SK-N-SH treated with all-trans-retinoic acid at 6 μM for 48 hours (cell line): Measurements from ENCODE around the gene ABCD1.

Source experiments
- ATAC-seq: fragments of 200-7000 bp; cut with Tn5 transposase; 3 replicates; pipeline ENCODE4 v1.9.1; 2020; ENCODE audit warnings: mild to moderate bottlenecking, moderate library complexity
- ARNTL ChIP-seq: fragments of 450-650 bp; formaldehyde crosslinking; IDR thresholded peaks from 2 replicates; pipeline ENCODE4 v1.5.0; 2020; ENCODE audit warnings: low read depth, mild to moderate bottlenecking, moderate library complexity, borderline replicate concordance
- BACH2 ChIP-seq: fragments of 250-450 bp; sonication (Bioruptor Pico); IDR thresholded peaks from 2 replicates; pipeline ENCODE4 v1.9.0; 2021; ENCODE audit warnings: mild to moderate bottlenecking, borderline replicate concordance
- CREB5 ChIP-seq: fragments of 250-450 bp; sonication (Bioruptor Pico); IDR thresholded peaks from 2 replicates; pipeline ENCODE4 v1.5.1; 2020; ENCODE audit warnings: low read depth, mild to moderate bottlenecking, moderate library complexity
- CSDC2 ChIP-seq: fragments of 250-450 bp; sonication (Bioruptor Pico); IDR thresholded peaks from 2 replicates; pipeline ENCODE4 v1.5.0; 2020; ENCODE audit warnings: mild to moderate bottlenecking, moderate library complexity
- CSRNP3 ChIP-seq: fragments of 250-450 bp; sonication (Bioruptor Pico); IDR thresholded peaks from 2 replicates; pipeline ENCODE4 v1.5.1; 2021; ENCODE audit warnings: mild to moderate bottlenecking, moderate library complexity
- GLIS3 ChIP-seq: fragments of 250-450 bp; sonication (Bioruptor Pico); IDR thresholded peaks from 2 replicates; pipeline ENCODE4 v1.5.0; 2020; ENCODE audit warnings: mild to moderate bottlenecking, moderate library complexity
- ISL1 ChIP-seq: fragments of 250-450 bp; sonication (Bioruptor Pico); IDR thresholded peaks from 2 replicates; pipeline ENCODE4 v2.1.2; 2022; ENCODE audit warnings: mild to moderate bottlenecking, moderate library complexity
- PATZ1 ChIP-seq: fragments of 250-450 bp; sonication (Bioruptor Pico); IDR thresholded peaks from 2 replicates; pipeline ENCODE4 v1.8.0; 2020; ENCODE audit warnings: mild to moderate bottlenecking, moderate library complexity, borderline replicate concordance
- POU6F1 ChIP-seq: fragments of 250-450 bp; sonication (Bioruptor Pico); IDR thresholded peaks from 2 replicates; pipeline ENCODE4 v1.8.0; 2021; ENCODE audit warnings: low read depth, mild to moderate bottlenecking, moderate library complexity, borderline replicate concordance
- PPARA ChIP-seq: fragments of 250-450 bp; sonication (Bioruptor Pico); IDR thresholded peaks from 2 replicates; pipeline ENCODE4 v1.5.0; 2020; ENCODE audit warnings: mild to moderate bottlenecking, borderline replicate concordance
- RARB ChIP-seq: fragments of 250-450 bp; sonication (Bioruptor Pico); IDR thresholded peaks from 2 replicates; pipeline ENCODE4 v1.8.0; 2021; ENCODE audit warnings: mild to moderate bottlenecking, moderate library complexity
- SNAI2 ChIP-seq: fragments of 250-450 bp; sonication (Bioruptor Pico); IDR thresholded peaks from 2 replicates; pipeline ENCODE4 v1.5.0; 2020; ENCODE audit warnings: mild to moderate bottlenecking, moderate library complexity
- TOX ChIP-seq: fragments of 250-450 bp; sonication (Bioruptor Pico); IDR thresholded peaks from 2 replicates; pipeline ENCODE4 v1.8.0; 2021; ENCODE audit warnings: mild to moderate bottlenecking, moderate library complexity, borderline replicate concordance
- ZC3H10 ChIP-seq: fragments of 250-450 bp; sonication (Bioruptor Pico); IDR thresholded peaks from 2 replicates; pipeline ENCODE4 v1.5.1; 2021; ENCODE audit warnings: mild to moderate bottlenecking, moderate library complexity
- ZFP3 ChIP-seq: fragments of 250-450 bp; sonication (Bioruptor Pico); IDR thresholded peaks from 2 replicates; pipeline ENCODE4 v1.5.0; 2020; ENCODE audit warnings: mild to moderate bottlenecking, moderate library complexity
- ZFP30 ChIP-seq: fragments of 450-650 bp; formaldehyde crosslinking; IDR thresholded peaks from 2 replicates; pipeline ENCODE4 v1.5.0; 2022; ENCODE audit warnings: mild to moderate bottlenecking, moderate library complexity
- ZNF565 ChIP-seq: fragments of 450-650 bp; formaldehyde crosslinking; conservative IDR thresholded peaks from 2 replicates; pipeline ENCODE4 v1.5.0; 2020; ENCODE audit warnings: low read depth, mild to moderate bottlenecking, moderate library complexity
- ZNF70 ChIP-seq: fragments of 450-650 bp; formaldehyde crosslinking; IDR thresholded peaks from 2 replicates; pipeline ENCODE4 v1.5.0; 2020; ENCODE audit warnings: mild to moderate bottlenecking, moderate library complexity
- ZNF8 ChIP-seq: fragments of 450-650 bp; formaldehyde crosslinking; IDR thresholded peaks from 2 replicates; pipeline ENCODE4 v1.5.0; 2020; ENCODE audit warnings: mild to moderate bottlenecking, moderate library complexity

Gene ABCD1

GRCh38 chrX:153731845-153732215 is 7.2 kb downstream of the ABCD1 start:
- no peak for TF ChIP-seq ZNF8
- no peak for TF ChIP-seq GLIS3 (CRISPR knock-in tag)
- TF ChIP-seq TOX (CRISPR knock-in tag), result no peak
- no peak for TF ChIP-seq RARB
- TF ChIP-seq ZNF70 (CRISPR knock-in tag), result no peak
- TF ChIP-seq ARNTL (CRISPR knock-in tag), result no peak
- no peak for TF ChIP-seq POU6F1 (CRISPR knock-in tag)
- no peak for TF ChIP-seq PPARA (CRISPR knock-in tag)
- no peak for TF ChIP-seq CREB5 (CRISPR knock-in tag)
- TF ChIP-seq PATZ1, result no peak
- TF ChIP-seq BACH2, result no peak
- no peak for TF ChIP-seq ZFP30 (CRISPR knock-in tag)
- TF ChIP-seq ZC3H10, result no peak
- no peak for TF ChIP-seq SNAI2 (CRISPR knock-in tag)
- no peak for TF ChIP-seq ZNF565 (CRISPR knock-in tag)
- no peak for TF ChIP-seq ZFP3 (CRISPR knock-in tag)
- no peak for TF ChIP-seq CSDC2
- no peak for ATAC-seq

GRCh38 chrX:153732401-153732800 is 7.7 kb downstream of the ABCD1 start:
- TF ChIP-seq ZNF565 (CRISPR knock-in tag), result no peak
- no peak for TF ChIP-seq POU6F1 (CRISPR knock-in tag)
- no peak for TF ChIP-seq ARNTL (CRISPR knock-in tag)
- TF ChIP-seq ISL1 (CRISPR knock-in tag), result no peak
- TF ChIP-seq TOX (CRISPR knock-in tag), result no peak
- TF ChIP-seq RARB, result no peak
- TF ChIP-seq CREB5 (CRISPR knock-in tag), result no peak
- TF ChIP-seq PPARA (CRISPR knock-in tag), result no peak
- no peak for TF ChIP-seq PATZ1
- no peak for TF ChIP-seq ZFP30 (CRISPR knock-in tag)
- no peak for TF ChIP-seq CSRNP3 (CRISPR knock-in tag)
- no peak for TF ChIP-seq GLIS3 (CRISPR knock-in tag)
- TF ChIP-seq ZNF70 (CRISPR knock-in tag), result no peak
- TF ChIP-seq CSDC2, result no peak
- TF ChIP-seq, all 23 proteins: peak for 0
- no peak for ATAC-seq
